GM18511 (cell line): ENCODE data around the gene LRRC28.

Source experiments
- ATAC-seq: cut with Tn5 transposase; IDR thresholded peaks from one replicate; pipeline ENCODE4 v1.9.1; 2021; ENCODE audit warnings: mild to moderate bottlenecking, moderate library complexity; ENCODE audit not compliant: unreplicated experiment

Gene LRRC28

DNA sequence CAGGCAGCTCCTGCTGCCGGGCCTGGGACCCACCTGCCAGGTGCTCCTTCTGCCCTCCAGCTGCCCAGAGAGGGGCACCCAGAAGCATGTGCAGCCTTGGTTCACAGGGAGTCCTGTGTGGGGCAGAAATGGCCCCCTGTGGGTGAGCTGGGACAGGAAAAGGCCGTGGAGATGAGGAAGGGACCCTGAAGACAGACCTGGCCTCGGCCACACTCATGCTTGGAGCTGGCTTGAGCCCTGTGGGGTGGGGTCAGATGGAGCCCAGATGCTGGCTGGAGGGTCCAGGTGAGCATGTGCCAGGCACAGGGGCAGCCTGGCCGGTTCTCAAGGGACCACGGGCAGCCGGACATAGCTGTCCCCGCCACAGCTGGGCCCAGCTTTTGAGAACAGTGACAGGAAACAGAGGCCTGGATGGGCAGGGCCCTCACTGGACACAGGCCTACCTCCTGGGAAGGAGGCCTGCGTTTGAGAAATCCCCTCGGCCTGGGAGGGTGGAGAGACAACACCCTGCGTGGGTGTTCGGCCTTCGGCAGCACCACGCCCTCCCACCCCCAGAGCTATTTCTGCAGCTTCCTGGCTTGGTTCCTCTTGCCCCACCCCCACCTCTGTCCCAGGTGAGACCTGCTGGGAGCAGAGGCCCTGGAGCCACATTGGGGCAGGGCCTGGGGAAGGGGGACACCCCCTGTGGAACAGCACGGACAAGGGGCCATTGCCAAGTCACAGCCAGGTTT lies 181.9 kb downstream of the LRRC28 start:
- ATAC-seq = peak; percentile 70

DNA sequence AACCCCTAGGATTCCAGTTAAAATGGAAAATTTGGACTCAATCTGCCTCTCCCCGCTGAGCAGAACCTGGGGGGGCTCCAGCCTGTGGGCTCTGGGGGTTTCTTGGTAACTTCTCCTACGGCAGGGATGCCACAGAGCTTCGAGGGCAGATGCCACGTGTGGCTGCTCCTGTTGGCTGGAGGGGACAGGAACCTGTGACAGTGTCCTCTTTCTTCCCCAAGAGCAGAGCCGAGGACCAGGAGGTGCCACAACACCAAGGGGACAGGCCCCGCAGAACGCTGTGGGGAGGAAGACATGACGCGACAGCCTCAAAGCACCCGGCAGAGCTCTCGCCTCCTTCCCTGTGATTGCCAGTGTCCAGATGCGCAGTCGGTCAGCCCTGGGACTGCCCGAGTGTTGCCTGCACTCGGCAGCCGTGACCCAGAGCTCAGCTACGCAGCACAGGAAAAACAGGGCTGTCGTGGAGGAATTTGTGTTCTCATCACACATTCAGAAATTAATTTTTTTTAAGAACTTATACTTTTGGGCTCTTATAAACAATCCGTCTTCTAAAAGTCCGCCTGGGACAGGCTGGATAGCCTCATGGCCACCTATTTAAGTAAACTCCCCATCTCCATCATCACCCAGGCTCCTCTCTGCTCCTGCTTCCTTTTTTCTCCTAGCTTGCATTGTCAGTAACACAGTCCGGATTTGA lies 182.6 kb downstream of the LRRC28 start:
- no peak for ATAC-seq

DNA sequence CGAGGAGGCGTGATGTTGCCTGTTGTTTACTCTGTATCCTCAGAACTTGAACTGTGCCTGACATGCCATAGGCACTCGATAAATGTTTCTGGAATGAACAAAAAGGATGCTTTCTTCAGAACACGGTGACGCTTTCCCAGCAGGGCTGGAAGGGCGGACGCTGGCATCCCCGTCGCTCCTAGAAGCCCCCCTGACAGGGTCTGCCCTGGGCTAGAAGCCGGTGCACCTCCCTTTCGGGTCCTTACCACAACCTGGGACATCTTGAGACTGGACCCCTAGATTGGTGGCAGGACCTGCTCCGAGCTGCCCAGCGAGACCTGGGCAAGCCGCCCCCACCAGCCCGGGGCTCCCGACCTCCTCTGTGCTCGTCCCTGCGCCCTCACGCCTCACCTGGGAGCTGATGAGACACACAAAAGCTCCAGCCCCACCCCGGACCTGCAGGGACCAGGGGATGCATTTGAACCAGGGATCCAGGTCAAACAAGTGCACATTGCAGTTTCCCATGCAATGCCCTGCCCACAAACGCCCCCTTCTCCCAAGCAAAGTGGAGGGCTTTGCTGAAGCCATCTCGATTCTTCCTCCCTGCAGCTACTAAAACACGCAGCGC lies 183.3 kb downstream of the LRRC28 start:
- ATAC-seq = no peak

DNA sequence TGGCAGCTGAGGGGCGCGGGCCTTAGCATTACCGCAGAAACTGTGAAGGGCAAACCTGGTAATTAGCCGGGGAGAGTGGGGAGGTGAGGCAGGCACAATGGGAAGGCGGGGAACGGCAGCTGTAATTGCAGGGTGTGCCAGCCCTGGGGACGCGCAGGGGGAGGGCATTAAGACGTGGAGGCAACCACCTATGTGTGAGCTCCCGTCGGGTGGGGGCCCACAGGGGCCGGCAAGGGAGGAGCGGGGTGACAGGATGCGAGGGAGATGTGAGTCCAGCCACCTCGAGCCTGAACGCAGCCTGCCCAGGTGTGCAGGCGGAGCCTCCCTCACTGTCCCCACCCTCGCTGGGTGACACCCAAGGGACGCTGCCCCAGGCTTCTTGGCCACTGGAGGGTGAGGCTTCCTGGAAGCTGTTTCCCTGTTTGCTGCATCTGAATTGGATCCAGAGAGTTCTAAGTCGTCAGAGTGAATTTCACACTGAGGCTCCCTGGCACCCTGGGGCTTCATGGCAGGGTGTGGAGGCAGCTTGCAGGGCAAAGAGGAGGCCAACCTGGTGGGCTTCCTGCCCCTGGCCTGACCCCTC lies 183.9 kb downstream of the LRRC28 start:
- no peak for ATAC-seq

DNA sequence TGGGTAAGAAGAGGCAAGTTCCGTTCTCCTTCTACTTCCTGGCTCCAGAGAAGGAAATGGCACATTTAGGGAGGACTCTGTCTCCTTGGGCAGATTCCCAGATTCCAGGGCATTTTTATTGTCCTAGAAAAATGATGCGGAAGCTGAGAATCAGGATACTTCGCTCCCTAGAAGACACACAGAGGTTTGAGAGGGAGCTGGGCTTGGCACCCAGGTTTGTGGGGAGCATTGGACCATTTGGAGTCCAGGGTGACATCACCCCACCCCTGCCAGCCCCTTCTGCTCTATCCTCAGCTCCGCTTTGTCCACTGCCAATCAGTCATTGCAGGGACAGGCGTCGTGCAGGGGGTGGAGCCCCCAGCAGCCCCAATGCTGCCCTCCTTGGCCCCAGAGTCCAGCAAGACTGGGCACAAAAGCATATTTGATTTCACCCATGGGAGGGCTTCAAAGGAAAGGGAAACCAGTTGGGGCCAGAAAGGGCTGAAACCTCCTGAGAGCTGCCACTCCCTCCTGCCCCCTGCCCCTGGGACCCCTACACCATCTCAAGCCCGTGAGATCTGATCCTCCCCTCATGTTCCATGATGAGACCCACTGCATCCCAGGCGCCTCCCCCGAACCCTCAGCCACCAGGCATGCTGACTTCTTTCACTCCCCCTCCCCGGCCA lies 184.7 kb downstream of the LRRC28 start:
- no peak for ATAC-seq

DNA sequence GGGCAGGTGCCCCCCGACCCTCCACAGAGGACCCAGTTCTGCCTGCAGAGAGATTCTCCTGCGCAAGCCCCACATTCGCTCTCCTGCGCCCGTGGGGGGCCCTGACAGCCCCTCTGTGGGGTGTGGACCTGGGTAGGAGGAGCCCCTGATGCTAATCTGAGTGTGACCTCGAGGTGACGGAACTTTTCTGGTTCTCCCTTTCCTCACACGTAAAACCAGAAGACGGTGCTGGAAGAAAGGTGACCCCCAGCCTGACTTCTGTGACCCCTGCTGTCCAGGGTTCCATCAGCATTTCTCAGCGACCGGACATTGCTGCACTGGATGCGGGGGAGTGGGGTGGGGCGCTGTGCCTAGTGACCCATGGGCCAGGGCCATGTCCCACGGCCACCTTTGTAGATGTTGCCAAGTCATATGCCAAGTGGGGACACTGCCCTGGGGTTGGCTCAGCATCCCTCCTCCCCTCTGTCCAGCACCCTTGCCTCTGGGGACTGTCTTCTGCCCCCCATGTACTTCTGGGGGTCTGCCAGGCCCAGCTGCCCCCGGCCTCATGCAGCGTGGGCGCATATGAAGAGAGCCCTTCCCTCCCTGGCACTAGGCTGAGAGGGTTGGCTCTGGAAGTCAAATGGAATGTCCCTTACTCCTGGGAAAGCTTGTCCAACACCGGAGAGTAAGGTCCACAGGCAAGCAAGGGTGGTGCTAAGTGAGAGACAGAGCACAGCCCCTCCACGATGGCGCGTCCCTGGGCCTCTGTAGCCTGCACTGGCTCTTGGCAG lies 185.4 kb downstream of the LRRC28 start:
- ATAC-seq = no peak

DNA sequence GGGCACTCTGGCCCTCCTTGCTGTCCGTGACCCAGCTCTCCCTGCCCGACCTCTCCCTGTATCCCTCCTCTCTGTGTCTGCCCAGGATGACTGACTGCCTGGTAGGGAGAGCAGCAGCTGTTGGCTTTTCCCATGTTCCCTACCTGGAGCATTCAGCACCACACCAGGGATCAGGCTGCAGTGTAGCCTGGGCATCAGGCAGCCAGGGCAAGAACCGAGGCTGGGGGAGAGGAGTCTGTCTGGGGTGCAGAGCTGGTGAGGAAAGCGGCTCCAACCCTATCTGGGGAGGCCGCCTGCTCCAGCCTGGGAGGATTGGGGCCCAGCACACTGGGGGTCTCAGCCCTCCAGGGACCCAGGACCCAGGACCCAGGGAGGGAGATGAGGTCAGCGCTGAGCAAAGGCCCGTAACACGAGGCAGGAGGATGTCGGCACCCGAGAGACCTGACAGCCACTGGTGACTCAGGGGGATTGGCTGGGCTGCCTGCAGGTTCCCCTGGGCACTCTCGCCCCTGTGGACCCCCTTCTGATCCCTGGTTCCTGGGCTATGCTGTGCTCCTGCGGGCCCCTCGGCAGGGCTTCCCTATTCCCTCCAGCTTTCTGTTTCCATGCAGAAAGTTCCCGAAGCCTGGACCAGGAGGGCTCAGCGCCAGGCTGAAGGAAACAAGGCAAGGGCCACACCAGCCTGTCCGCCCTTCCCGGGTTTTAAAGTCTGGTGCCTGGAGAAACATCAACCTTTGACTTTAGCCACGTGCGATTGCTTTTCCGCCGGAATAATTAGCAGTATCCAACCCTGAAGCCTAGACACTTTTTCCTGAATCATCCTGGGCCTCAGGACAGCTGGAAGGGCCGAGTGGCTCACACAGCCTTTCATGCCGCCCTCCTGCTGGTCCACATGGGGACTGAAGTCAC lies 186.3 kb downstream of the LRRC28 start:
- no peak for ATAC-seq

DNA sequence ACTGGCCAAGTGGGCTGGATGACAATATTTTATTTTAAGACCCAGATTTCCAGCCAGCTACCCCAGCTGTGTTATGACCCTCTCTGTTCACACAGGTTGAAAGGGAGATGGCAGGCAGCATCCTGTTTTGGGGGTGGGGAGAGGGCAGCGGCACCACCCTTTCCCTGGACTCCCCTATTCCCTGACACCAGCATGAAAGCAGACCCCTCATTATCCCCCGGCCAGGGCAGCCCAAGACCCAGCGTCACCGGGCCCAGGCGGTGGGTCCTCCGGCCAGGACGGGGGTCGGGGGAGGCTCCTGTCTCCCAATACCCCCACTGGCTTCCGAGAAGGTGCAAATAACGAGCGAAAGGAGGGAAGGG lies 186.9 kb downstream of the LRRC28 start:
- no peak for ATAC-seq

DNA sequence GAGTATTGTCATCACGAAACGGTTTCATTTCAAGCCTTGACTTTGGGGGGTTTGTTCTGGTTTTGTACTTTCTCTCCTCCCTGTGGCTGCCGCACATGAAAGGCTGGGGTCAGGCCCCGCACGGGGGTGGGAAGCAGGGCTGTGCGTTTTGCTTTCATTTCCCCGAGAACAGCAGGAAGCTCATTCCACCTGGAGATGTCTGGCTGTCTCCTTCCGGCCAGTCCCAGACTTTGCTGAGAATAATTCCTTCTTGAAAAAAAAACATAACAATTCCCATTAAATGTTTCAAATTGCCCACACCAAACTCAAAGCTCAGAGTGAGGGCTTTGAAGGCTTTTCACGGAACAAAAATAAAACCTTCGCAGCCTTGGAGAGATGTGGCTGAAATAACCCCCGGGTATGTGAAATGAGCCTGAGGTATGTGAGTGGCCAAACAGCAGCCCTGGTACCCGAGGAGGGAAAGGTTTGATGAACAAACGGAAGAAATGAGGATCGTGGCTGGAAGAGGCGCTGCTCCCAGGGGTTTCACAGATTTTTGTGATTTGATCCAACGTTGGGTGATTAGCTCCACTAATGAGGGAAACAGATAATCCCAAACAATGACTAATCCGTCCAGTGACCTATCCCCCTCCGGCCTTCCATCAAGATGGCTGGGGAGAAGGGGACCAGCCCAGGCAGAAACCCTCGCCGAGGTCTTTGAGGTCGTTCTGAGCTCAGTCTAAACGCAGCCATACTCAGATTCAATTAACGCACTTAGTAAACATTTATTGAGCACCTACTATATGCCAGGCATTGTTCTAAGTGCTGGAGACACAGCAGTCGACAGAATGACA lies 187.6 kb downstream of the LRRC28 start:
- ATAC-seq = no peak

DNA sequence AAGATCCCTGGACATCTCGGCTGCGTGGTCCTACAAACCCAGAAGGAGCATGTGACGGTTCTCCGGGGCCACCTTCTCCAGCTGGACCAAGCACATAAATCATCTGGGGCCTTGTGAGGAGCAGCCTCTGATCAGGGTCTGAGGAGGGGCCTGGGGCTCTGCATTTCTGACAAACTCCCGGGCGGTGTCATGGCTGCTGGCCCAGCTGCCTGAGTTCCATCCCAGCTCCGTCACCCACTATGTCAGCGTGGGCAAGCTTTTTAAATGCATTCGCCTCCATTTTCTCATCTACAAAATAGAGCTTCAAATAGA lies 188.2 kb downstream of the LRRC28 start:
- no peak for ATAC-seq

DNA sequence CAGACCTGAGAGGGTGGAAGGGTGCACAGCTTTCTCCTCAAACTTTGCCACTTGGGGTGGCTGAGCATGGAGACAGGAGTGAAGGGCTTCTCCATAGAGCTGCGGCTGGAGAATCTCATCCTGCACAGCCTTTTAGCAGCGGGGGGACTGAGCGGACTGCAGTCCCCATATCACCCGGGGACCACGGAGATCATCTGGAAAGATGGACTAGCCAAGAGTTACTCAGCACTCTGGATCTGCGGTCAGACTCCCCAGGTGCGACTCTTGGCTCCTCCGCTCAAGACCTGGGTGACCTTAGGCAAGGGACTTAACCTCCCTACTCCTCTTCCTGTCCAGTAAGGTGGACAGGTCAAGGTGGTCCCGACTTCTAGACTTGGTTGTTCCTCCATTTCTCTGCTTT lies 188.7 kb downstream of the LRRC28 start:
- no peak for ATAC-seq
